GM18909 (cell line): ENCODE measurements around the gene DPF1.

Source experiments
- ATAC-seq: cut with Tn5 transposase; IDR thresholded peaks from one replicate; pipeline ENCODE4 v1.9.1; 2021; ENCODE audit warnings: mild to moderate bottlenecking; ENCODE audit not compliant: unreplicated experiment, poor library complexity

DPF1 gene

GRCh38 chr19:38221919-38222830, 1.8 kb downstream of the DPF1 start:
- no peak for ATAC-seq

- ATAC-seq: no peak
These were observed 2.6 kb downstream of the DPF1 start for GRCh38 chr19:38221421-38221820.

- ATAC-seq: no peak
These were observed 4.8 kb downstream of the DPF1 start for GRCh38 chr19:38219221-38219620.

GRCh38 chr19:38218204-38218603, 5.8 kb downstream of the DPF1 start:
- ATAC-seq: no peak

DNA sequence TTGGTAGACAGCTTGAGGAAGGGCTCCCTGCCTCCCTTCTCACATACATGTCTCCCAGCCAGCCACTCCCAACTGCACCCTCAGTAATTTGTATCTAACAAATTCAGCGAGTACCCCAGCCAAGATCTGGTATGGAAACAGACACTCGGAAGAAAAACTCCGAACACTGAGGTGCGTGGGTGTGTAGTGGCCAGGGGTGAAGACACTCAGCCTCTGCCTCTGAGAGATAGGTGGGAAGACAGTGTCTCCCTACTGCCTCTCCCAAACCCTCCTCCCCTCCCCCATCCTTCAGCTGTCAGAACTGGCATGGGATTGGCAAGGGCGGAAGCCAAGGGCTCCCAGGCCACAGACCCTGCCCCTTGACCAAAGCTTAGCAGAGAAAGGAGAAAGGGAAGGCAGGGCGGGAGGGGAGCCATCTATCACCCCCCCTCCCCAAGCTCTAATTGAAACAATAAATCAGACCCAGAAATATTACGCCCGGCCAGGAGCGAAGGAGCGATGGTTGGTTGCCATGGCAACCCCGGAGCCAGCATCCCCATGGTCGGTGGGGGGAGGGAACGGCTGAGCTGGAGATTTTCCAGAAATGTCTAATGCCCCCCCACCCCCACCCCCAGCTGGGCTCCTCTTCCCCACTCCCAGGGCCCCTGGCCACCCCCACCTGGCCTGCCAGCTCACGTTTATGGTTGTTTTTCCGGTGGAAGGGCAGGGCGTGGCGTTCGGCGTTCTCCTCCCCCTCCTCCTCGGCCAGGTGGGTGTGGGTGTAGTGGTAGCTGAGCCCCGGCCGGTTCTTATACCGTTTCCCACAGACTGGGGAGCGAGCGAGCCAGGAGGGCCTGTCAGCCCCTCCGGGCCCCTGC, 7.0 kb downstream of the DPF1 start:
- no peak for ATAC-seq

DNA sequence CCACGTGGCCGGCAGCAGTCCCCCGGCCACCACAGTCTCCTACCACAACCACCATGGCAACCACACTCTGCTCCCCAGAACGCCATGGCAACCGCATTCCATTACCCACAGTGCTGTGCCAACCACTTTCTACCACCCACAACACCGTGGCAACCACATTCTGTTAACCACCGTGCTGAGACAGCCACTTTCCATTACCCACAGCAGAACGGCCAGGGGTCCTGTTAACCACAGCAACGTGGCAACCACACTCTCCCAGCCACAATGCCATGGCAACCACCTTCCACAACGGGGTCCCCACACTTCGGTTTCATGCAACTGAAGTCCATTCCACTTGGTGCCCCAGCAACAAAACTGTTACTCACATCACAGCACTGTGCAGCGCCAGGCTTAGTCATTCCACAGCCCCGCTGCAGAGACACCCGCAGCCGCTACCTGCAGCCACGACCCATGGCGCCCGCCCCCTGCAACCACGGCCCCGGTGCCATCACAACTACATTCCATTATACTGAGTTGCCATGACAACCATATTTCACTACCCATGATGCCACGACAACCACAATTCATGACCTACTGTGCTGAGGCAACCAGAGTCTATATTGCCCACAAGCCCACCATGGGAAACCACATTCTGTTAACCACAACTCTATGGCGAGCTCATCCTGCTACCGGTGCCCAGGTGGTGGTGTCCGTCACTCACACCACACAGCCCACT, 10.0 kb downstream of the DPF1 start:
- peak; percentile 59 for ATAC-seq

DNA sequence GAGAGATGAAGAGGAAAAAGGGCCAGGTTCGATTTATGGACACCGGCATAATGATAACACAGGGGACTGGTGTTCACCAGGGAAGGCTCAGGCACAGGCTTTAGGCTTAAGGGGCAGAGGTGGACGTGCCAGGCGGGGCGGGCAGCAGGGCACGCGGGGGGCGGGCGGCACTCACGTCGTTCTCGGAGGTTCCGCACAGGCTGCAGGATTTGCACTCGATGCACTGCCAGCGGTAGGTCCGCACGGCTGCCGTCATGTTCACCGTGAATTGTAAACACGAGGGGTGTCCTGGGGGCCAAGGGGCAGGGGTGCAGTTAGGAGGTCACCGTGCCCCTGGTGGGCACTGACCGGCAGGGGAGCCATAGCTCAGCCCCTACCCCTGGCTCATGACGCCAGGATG, 10.6 kb downstream of the DPF1 start:
- no peak for ATAC-seq

GRCh38 chr19:38211766-38212165, 12.3 kb downstream of the DPF1 start:
- no peak for ATAC-seq

DNA sequence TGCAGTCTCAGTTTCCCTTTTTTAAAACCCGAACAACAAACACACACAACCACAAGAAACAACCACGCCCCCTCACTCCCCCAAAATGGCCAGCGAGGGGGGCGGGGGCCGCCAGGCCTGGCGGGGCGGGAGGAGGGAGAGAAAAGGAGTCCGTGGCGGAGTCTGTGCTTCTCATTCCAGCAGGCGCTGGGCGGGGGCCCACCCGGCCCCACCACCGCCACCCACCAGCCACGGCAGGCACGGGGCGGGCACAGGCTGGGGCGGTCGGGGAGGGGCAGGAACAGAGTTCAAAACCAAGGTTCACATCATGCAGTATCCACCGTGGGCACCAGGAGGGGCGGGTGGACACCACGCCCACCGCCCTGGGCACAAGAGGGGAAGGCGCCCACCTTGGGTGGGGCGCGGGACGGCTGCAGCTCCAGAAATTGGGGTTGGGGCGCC, 12.9 kb downstream of the DPF1 start:
- no peak for ATAC-seq

- ATAC-seq: no peak
These were observed 13.5 kb downstream of the DPF1 start for GRCh38 chr19:38210458-38210987.

DNA sequence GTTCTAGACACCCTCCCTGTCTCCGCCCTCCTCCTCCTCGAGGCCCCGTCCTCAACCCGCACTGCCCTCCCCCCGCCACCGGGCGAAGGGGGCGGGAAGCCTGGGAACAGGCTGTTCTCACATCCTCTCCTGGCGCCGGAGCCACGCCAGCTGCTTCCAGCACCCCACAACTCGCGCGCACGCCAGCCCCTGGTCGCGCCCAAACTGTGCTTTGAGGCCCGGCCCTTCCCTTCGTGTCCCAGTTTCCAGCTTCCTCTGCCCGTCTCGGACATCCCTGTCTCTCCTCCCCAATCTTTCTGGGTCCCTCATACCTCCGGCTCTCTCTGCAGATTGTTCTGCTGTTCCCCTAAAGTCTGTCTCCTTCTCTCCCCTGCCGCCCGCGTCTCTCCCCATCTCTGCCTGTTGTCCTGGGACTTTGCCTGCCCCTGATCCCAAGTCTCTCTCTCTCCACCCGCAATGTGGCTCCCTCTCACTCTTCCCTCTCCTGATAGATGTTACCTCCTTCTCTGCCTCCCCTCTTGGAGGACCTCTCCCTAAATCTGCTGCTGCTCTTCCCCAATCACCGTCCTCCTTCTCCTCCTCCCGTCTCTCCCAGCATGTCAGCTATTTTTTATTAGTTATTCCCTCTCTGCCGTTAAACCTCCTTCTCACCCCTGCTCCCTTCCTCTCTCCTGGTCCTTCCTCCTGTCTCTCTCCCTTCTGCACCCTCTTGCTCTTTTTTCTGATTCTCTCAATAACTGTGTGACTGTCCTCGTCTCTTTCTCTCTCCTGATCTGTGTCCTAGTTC, 14.2 kb downstream of the DPF1 start:
- no peak for ATAC-seq

- ATAC-seq: no peak
These were observed 14.9 kb downstream of the DPF1 start for GRCh38 chr19:38209152-38209551.

DNA sequence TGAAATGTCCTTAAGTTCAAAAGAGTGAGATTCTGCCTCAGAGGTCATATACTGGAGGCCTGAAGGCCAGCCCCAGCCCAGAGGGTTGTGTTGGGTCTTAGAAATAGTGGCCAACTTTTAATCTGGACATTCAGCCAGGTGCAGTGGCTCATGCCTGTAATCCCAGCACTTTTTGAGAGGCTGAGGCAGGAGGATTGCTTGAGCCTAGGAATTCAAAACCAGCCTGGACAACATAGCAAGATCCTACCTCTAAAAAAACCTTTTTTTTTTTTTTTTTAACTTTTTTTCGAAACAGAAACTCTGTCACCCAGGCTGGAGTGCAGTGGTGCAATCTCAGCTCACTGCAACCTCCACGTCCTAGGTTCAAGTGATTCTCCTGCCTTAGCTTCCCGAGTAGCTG, 15.5 kb downstream of the DPF1 start:
- no peak for ATAC-seq

DNA sequence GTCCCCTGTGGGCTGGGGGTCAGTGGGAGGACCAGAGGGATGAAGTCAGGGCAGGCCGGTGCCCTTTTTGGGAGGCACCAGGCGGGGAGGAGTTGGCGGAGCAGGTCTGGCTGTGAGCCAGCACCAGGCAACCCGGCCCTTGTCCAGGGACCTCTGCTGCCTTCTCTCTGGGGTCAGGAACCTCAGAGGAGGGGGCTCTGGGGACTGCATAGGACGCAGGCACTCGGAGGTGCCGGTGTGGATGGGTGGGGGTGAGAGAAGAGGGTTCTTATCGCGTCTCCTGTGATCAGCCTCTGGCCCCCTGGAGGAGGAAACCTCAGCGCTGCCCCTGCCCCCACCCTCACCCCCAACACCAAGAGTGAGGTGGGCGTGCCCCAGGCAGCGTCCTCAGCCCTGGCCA, 16.5 kb downstream of the DPF1 start:
- ATAC-seq: no peak

GRCh38 chr19:38206928-38207327, 17.1 kb downstream of the DPF1 start:
- ATAC-seq: no peak

GRCh38 chr19:38206006-38206745, 17.8 kb downstream of the DPF1 start:
- ATAC-seq: no peak

- ATAC-seq: no peak
These were observed 19.3 kb downstream of the DPF1 start for GRCh38 chr19:38204728-38205127.

GRCh38 chr19:38204096-38204495, 19.9 kb downstream of the DPF1 start:
- no peak for ATAC-seq

GRCh38 chr19:38203197-38203596, 20.8 kb downstream of the DPF1 start:
- no peak for ATAC-seq
